HG03575 (cell line): ENCODE data around the gene PON3.

Source experiments
- ATAC-seq: cut with Tn5 transposase; IDR thresholded peaks from one replicate; pipeline ENCODE4 v1.9.1; 2021; ENCODE audit not compliant: unreplicated experiment, insufficient number of reproducible peaks, low FRiP score; ENCODE audit errors: extremely low read depth

PON3 gene

GRCh38 chr7:95367606-95368005 is 28.6 kb downstream of the PON3 start:
- no peak for ATAC-seq

GRCh38 chr7:95365151-95365550 is 31.0 kb downstream of the PON3 start:
- ATAC-seq = no peak

- no peak for ATAC-seq
These were observed 38.6 kb downstream of the PON3 start for GRCh38 chr7:95357623-95358022.

- no peak for ATAC-seq
These were observed 53.4 kb downstream of the PON3 start for GRCh38 chr7:95342642-95343307.

- no peak for ATAC-seq
These were observed 54.1 kb downstream of the PON3 start for GRCh38 chr7:95342029-95342428.

GRCh38 chr7:95340491-95340890 is 55.7 kb downstream of the PON3 start:
- no peak for ATAC-seq

- no peak for ATAC-seq
These were observed 57.3 kb downstream of the PON3 start for GRCh38 chr7:95338832-95339231.

- ATAC-seq = no peak
These were observed 61.1 kb downstream of the PON3 start for GRCh38 chr7:95335093-95335492.

GRCh38 chr7:95334447-95334846 is 61.7 kb downstream of the PON3 start:
- ATAC-seq = no peak

GRCh38 chr7:95330961-95331337 is 65.2 kb downstream of the PON3 start:
- ATAC-seq = peak; percentile 10

- ATAC-seq = peak; percentile 92
These were observed 65.8 kb downstream of the PON3 start for GRCh38 chr7:95330204-95330960.

- ATAC-seq = no peak
These were observed 68.8 kb downstream of the PON3 start for GRCh38 chr7:95327356-95327755.

GRCh38 chr7:95324431-95324830 is 71.7 kb downstream of the PON3 start, which contains the start of gene PON1:
Gene PON1, minus strand, starts transcription at chr7:95324532. Its CDS starts 57 bp downstream, at chr7:95324475.
- no peak for ATAC-seq

- no peak for ATAC-seq
These were observed 72.6 kb downstream of the PON3 start for GRCh38 chr7:95323410-95324129.

- no peak for ATAC-seq
These were observed 73.3 kb downstream of the PON3 start for GRCh38 chr7:95322854-95323253.

GRCh38 chr7:95322396-95322795 is 73.8 kb downstream of the PON3 start:
- no peak for ATAC-seq

- ATAC-seq = no peak
These were observed 74.5 kb downstream of the PON3 start for GRCh38 chr7:95321720-95322119.

GRCh38 chr7:95320651-95321050 is 75.5 kb downstream of the PON3 start:
- ATAC-seq = no peak

GRCh38 chr7:95319570-95319969 is 76.6 kb downstream of the PON3 start:
- ATAC-seq = no peak

- no peak for ATAC-seq
These were observed 77.6 kb downstream of the PON3 start for GRCh38 chr7:95318501-95319100.
